GM19397 (cell line): Measurements from ENCODE around the gene SLFN5.
"Not testable (repeated sequence)": the region's sequence is repeated elsewhere in the genome, so short reads cannot be mapped to it uniquely, and the experiment has no call there.

Experiments used
- ATAC-seq: cut with Tn5 transposase; IDR thresholded peaks from one replicate; pipeline ENCODE4 v1.9.1; 2021; ENCODE audit warnings: mild to moderate bottlenecking, moderate library complexity; ENCODE audit not compliant: unreplicated experiment

SLFN5 gene

GRCh38 chr17:35242805-35243560, at the start of gene SLFN5:
SLFN5 (plus strand) TSS chr17:35243072; CDS start chr17:35258691, 15,619 bp downstream.
- ATAC-seq: peak; percentile 66

- not testable (repeated sequence) for ATAC-seq
These were observed 48.9 kb upstream of the SLFN5 start, which contains the start of gene SLC35G3 for GRCh38 chr17:35194001-35194400. SLC35G3 (minus strand) TSS chr17:35194393; CDS start chr17:35194307, 86 bp downstream.

DNA sequence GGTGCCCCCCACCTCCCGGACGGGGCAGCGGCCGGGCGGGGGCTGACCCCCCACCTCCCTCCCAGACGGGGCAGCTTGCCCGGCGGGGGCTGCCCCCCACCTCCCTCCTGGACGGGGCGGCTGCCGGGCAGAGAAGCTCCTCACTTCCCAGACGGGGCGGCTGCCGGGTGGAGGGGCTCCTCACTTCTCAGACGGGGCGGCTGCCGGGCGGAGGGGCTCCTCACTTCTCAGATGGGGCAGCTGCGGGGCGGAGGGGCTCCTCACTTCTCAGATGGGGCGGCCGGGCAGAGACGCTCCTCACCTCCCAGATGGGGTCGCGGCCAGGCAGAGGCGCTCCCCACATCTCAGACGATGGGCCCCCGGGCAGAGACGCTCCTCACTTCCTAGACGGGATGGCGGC, 47.8 kb upstream of the SLFN5 start:
- ATAC-seq: not testable (repeated sequence)

DNA sequence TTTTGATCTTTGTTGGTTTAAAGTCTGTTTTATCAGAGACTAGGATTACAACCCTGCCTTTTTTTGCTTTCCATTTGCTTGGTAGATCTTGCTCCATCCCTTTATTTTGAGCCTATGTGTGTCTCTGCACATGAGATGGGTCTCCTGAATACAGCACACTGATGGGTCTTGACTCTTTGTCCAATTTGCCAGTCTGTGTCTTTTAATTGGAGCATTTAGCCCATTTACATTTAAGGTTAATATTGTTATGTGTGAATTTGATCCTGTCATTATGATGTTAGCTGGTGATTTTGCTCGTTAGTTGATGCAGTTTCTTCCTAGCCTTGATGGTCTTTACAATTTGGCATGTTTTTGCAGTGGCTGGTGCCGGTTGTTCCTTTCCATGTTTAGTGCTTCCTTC, 40.3 kb upstream of the SLFN5 start:
- not testable (repeated sequence) for ATAC-seq

DNA sequence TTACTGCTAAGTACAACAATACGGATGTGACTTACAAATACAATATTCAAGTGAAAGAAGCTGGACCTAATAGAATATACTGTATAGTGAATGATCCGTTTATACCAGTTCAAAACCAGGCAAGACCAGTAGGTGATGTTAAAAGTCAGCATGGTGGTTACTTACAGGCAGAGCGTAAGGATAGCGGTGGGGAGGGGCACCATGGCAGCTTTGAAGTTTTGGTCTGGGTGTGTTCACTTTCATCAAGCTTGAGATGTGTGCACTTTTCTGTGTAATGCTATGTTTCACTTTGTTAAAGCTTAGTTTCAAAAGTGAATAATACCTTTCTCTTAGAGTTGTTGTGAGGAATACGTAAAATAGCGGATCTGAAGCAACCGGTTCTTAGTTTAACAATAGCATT, 32.1 kb upstream of the SLFN5 start:
- no peak for ATAC-seq

GRCh38 chr17:35212668-35213067, 30.2 kb upstream of the SLFN5 start:
- no peak for ATAC-seq

DNA sequence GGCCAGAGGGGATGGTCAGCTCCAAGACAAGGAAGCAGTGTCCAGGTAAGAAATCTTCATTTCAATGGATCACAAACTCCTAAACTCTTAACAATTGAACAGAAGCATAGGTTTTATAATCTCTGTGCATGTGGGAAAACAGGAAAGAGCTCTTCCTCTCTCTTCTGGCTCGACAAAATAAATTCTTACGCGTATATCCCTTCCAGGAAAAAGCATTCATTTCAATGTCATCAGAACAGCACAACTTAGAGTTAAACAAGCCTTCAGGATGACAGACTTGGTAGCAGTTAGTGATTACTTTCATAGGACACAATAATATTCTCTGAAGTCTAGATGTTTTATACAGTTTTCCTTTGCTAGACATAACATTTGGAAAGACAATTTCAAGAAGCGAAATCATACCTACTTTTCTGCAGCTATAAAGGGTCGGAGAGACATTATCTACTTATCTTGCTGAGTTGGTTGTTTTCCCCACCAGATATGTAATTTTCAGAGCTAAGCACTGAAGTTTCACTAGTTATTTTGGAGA, 29.4 kb upstream of the SLFN5 start:
- ATAC-seq: no peak

DNA sequence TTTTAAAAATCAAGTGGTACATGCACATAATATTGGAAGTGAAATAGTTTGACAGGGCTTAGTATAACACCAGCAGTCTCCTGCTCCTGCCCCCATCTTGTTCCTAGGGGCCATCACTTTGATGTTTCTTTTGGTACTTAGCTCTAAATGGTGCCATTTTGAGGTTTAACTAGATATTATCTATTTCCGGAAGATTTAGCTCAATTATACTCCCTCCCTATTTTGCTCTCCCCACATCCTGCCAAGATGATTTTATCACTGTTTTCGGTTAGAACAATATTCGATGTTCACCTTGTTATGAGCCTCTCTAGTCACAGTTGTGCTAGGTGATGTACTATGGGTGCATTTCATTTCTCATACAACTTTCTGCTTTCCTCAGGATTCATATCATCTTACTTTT, 28.7 kb upstream of the SLFN5 start:
- no peak for ATAC-seq

GRCh38 chr17:35214631-35215273, 28.1 kb upstream of the SLFN5 start:
- ATAC-seq: no peak

GRCh38 chr17:35217107-35217506, 25.8 kb upstream of the SLFN5 start:
- no peak for ATAC-seq

- ATAC-seq: no peak
These were observed 24.0 kb upstream of the SLFN5 start for GRCh38 chr17:35218915-35219314.

DNA sequence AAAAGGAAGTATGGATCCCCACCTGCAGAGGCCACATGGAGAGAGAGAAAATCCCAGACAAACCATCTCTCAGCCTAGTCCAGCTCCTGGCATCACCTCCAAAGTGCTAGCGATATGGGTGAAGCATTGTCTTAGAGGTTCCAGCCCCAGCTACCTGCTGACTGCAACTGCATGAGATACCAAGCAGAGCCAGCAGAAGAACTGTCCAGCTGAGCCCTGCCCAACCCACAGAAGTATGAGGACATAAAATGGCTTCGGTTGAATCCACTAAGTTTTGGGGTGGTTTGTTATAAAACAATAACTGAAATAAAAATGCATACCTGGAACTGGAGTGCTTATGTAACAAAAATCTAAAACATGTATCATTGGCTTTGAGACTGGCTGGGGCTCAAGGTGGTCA, 20.4 kb upstream of the SLFN5 start:
- ATAC-seq: no peak

GRCh38 chr17:35224436-35224835, 18.4 kb upstream of the SLFN5 start:
- ATAC-seq: no peak

- ATAC-seq: no peak
These were observed 15.3 kb upstream of the SLFN5 start for GRCh38 chr17:35227546-35227945.

DNA sequence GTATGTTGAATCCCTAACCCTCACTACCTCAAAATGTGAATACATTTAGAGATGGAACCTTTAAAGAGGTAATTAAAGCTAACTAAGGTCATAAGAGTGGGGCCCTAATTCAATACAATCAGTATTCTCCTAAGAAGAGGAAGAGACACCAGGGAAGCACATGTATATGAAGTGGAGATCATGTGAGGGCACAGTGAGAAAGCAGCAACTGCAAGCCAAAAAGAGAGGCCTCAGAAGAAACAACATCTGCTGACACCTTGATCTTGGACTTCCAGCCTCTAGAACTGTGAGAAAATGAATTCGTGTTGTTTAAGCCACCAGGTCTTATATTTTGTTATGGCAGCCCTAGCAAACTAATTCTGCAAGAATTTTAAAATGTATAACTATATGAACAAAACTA, 13.2 kb upstream of the SLFN5 start:
- ATAC-seq: no peak

GRCh38 chr17:35234315-35234714, 8.6 kb upstream of the SLFN5 start:
- ATAC-seq: not testable (repeated sequence)

DNA sequence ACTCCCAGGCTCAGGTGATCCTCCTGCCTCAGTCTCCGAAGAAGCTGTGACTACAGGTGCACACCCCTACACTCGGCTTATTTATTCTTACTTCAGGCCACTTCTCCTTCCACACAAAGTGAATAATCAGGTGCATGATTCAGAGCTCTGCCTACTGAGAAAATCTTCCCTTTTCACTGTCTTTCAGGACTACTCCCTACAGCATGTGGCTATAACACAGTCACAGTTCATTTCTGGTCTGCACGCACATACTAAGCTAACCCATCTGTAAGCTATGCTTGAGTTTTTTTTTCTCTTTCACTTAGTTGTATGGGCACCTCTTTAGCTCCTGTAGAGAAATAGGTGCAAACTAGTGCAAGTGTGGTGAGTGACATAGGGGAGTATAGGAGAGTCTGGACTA, 7.6 kb upstream of the SLFN5 start:
- no peak for ATAC-seq

DNA sequence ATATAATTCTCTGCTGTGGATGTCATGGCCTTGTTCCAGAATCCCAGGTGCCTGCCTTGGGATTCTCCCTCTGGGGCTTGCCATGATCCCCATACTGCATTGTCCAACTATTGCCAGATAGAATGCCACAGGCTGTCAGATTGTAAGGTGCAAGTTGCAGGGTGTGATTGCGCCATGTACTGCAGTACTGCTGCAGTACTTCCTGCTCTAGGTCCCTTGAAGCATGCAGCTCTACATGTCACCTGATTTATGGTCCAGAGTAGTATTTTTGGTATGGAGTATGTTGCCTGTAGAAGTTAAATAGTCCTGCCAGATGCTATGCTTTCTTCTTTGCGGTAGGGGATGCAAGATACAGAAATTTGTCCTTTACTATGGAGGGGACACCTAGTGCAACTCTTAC, 7.0 kb upstream of the SLFN5 start:
- no peak for ATAC-seq

GRCh38 chr17:35236821-35237220, 6.1 kb upstream of the SLFN5 start:
- no peak for ATAC-seq

DNA sequence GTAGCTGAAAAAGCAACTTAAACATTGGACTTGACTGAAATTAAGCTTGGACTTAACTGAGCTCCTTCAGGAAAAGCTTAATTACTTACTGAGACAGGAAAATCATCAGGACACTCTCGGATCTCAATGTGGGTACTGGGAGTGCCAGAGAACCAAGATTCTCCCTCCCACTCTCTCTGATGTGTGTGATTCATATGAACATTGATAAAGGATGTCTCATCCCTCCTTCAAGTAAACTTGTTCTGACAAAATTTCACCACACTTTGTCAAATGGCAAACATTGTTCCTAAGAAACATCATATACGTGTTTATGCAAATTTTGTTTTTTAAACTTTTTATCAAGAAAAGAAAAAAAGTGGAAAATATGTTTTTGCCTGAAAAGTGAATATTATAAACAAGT, 4.1 kb upstream of the SLFN5 start:
- ATAC-seq: no peak

- no peak for ATAC-seq
These were observed 3.0 kb upstream of the SLFN5 start for GRCh38 chr17:35239823-35240222.

GRCh38 chr17:35240861-35241260, 2.0 kb upstream of the SLFN5 start:
- no peak for ATAC-seq
